HEK293T (cell line): ENCODE results near the gene ELL.

Experiments
- ELF4 ChIP-seq: fragments of 450-650 bp; IDR thresholded peaks from 2 replicates; pipeline ENCODE4 v1.6.1; 2017; ENCODE audit warnings: antibody characterized with exemption
- FOXA1 ChIP-seq: fragments of 450-650 bp; IDR thresholded peaks from 2 replicates; pipeline ENCODE4 v1.6.1; 2016; ENCODE audit warnings: mild to moderate bottlenecking

GRCh38 chr19:18428173-18428786 lies 93.6 kb downstream of the ELL start:
- TF ChIP-seq FOXA1 (no peak), ELF4 (no peak)
